ENCODE data around the gene MPP3.

The MPP3 gene

DNA sequence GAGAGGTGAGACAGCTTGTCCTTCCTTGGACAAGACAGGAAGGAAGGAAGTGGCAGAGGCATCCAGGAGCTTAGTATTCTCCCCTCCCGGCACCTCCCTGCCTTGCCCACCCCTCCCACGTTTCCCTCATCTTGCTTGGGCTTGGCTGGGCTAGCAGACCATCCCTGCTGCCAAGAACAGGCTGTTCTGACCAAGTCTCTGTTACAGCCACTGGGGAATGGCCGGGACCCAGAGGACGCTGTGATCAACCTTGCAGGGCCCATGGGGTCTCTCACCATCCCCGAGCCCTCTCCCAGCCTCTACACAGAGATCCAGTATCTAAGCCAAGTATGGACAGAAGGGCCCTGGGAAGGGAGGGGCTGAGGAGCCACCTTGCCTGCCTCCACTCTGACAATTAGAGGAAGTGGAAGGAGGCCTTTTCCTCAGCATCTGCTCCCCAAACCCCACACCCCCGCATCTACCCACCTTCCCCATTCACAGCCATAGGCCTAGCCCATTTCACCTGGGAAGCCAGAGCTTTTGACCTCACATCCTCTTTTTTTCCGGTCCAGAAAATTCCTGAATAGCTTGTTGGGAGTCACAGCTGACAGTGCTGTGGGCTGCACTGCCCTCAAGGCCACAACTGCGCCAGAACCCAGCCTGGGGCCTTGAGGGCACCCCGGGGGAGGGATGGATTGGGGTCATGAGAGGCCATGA, 28.1 kb upstream of the MPP3 start:
- DNase-seq, result no peak

DNA sequence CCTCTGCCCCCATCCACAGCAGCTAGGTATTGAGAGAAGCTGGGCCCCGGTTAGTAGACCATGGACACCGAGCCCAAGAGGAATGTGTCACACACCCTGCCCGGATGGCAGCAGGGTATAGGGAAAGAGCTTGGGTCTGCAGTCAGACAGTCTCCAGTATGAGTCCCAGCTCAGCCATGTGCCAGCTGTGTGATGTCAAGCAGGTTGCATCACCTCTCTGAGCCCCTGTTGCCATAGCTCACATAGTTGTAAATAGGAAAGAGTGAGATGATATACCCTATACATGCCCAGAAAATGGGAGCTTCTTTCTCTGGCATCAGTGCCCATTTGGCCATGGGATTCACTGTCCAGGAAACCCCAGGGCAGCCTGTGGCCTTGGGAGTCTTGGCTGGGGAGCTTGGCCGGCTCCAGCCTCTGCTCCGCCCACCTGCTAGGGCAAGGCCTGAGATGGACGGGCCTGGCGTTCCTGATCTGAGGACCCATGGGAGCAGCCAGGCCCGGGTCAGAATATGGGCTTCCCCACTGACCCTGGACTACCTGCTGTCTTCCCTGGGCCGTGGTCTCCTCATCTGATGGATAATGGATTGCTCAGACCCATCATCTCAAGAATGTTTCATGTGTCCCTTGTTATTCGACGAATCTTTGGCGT, 27.3 kb upstream of the MPP3 start:
- DNase-seq, result no peak

DNA sequence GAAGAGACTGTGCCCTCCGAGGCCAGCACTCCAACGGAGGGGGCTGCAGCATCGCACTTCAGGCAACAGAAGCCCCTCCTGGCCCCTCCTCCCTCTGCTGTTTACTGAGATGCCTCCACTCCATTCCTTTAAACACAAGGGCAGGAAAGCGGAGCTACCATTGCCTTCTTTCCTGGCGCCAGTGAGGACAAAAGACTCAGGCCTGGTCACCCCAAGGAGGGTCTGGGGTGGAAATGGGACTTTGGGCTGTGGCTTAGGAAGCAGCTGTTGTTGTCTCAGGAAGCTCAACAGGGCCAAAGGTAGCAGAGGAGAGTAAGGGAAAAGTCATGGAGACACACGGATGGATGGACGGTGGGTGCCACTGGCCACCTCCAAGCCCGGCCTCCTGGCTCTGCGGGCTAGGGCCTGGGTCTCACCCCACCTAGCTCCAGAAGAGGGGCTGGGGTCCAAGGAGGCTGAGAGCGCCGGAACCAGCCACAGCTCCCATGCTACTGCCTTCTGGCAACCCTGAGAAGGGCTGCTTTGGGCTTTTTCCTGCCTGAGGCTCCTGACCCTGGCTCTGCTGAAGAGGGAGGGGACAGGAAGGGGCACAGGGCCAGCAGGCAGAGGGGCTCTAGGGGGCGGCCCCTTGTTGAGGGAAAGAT, 25.1 kb upstream of the MPP3 start:
- DNase-seq, result no peak

DNA sequence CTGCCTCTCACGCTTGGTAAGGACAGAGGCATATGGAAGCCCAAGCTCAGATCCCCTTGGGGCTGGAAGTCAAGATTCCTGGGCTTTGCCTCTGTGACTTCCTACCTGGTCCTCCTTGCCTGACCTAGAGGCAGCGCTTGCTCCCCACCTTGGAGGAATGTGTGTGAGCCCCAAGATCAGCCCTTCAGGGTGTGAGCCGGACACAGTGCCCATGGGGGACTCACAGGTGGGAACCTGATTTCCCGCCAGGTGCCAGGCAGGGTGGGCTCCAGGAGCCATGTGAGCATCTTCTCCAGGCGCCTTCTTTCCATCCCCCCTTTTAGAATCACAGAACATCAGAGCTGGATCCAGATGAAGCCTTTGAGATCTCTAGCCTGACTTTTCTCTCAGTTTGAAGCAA, 24.2 kb upstream of the MPP3 start:
- DNase-seq, result no peak

DNA sequence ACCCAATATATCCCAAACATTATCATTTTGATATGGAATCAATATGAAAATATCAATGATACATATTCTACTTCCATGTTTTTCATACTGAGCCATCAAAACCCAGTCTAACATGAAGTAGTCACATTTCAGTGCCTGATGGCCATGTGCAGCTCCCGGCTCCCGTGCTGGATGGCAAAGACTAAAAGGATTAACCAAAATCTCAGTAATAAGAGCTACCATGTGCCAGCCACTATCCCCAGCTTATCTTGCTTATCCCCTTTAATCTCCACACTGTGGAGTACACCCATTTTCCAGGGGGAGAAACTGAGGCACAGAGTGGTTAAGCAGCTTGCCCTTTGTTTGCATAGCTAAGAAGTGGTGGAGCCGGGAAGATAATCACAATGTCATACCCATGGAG, 23.2 kb upstream of the MPP3 start:
- DNase-seq, result no peak

DNA sequence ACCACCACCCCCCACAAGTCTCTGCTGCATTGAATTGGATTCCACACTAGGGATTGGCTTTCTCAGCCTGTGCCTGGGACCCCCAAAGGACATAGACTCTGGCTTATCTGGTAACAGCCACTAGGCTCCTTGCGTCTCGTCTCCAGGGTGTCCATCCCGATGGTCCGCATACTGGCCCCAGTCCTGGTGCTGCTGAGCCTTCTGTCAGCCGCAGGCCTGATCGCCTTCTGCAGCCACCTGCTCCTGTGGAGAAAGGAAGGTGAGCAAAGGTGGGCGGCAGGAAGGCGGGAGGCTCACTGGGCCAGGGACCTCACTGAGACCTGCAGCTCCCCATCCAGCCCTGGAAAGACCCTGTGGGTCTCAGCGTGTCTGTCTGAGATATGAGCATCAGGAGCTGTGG, 22.1 kb upstream of the MPP3 start:
- no peak for DNase-seq

DNA sequence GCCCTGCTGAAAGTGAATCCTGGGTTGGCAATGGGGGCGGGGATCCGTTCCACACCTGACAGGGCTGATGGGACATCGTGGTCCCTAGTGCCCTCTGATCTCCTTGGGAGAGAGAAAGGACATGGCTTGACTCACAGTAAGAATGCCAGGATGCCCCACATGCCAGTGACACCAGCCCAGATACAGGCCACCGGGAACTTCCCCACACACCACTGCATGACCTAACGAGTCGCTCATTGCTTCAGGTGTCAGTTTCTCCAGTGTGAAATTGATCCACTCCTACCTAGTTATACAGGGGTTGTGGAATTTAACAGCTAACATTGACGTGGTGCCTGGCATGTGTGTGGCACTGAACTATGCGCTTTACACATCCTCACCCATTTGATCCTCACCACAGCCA, 21.6 kb upstream of the MPP3 start:
- no peak for DNase-seq

DNA sequence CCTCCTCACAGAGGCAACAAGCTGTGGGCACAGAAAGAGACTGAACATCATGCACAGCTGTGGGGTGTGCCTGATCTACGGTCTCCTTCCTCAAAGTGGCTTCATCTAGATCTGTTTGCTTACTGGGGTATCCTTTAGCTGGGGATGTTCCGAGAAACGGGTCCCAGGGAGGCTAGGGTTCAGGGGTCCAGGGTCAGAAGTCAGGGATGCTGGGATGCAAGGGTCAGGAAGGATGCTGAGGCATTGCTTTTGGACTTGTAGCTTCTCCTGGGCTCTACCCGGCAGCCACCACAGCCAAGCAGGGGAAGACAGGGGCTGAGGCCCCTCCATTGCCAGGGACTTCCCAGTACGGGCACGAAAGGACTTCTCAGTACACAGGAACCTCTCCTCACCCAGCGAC, 20.6 kb upstream of the MPP3 start:
- DNase-seq, result no peak

DNA sequence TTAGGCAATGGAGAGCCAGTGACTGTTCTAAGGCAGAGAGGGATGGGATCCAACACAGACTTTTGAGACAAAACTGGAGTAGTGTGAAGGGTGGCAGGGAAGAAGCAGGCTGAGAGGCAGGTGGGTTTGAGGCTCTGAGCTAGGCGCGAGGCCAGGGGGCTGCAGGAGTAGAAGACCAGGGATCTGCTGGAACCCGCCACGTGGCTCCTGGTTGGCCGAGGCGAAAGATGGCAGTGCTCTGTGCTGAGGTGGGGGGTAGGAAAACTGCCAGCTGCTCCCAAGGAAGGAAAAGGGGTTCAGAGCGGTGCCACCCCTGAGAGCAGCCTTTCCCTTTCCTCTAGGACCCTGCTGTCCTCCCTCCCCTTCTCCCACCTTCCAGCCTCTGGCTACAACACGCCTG, 19.6 kb upstream of the MPP3 start:
- no peak for DNase-seq

DNA sequence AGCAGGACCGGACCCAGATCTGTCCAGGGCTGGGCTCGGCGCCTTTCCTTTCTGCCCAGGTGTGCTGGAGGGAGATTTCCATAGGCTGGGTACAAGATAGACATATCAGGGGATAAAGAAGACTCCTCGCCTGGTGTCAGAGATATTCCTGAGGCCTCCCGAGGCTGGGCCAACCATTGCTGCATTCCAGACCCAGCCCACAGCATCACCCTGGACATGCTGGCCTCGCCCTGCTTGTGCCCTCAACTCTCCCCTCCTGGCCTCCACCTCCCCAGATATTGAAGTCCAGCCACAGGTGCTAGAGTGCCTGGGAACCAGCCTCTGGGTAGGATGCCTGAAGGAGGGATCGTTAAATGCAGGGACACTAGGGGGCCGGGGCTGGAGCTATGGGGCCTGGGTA, 16.2 kb upstream of the MPP3 start:
- DNase-seq, result no peak

DNA sequence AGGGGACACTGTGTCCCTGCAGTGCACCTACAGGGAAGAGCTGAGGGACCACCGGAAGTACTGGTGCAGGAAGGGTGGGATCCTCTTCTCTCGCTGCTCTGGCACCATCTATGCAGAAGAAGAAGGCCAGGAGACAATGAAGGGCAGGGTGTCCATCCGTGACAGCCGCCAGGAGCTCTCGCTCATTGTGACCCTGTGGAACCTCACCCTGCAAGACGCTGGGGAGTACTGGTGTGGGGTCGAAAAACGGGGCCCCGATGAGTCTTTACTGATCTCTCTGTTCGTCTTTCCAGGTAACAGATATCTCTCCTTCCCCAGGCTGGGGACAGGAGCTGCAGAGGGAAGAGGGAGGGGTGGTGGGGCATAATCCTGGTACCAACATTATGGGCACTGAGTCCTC, 15.7 kb upstream of the MPP3 start:
- no peak for DNase-seq

DNA sequence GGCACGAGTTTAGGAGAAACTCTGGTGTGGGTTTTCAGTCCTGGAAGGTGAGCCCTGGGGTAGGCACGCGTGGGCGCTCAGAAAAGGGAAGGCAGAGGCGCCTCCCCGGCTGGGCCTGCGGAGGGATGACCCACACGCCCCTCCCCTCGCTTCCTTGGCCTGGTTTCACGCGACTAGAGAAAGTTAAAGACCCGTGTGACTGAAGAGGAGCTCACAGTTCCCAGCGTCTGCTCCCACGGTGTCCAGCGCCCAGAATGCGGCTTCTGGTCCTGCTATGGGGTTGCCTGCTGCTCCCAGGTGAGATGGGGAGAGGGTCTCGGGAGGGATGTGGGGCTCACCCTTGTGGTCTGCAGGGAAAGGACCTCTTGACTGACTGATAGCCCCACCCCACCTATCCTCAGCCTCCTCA, 14.0 kb upstream of the MPP3 start, which contains the start of gene CD300LG:
CD300LG (plus strand) TSS at position 214 of the 409 bp plus-strand sequence; CDS start at position 255, 41 bp downstream.
- DNase-seq, result peak; percentile 17

DNA sequence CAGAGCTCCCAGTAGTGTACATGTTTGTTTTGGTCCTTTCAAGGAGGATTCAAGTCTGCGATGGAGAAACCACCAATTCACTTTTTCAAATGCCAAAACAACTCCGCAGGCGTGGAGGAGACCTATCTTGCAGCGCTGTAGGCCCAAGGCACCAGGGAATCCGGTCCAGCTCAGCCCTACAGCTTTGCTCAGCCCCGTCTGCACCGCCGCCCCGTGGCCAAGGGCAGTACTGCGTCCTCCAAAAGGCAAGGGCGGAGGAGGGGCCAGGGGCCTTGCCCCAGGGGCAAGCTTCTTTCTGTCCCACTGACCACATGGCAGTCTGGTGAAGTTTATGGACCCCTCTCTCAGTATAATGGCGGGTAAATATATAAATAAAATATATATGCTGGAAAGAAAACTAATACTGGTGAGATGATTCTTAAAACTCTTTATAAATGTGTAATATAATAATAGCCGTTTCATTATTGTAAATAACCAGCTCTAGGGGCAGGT, 13.3 kb upstream of the MPP3 start:
- DNase-seq, result peak; percentile 82

DNA sequence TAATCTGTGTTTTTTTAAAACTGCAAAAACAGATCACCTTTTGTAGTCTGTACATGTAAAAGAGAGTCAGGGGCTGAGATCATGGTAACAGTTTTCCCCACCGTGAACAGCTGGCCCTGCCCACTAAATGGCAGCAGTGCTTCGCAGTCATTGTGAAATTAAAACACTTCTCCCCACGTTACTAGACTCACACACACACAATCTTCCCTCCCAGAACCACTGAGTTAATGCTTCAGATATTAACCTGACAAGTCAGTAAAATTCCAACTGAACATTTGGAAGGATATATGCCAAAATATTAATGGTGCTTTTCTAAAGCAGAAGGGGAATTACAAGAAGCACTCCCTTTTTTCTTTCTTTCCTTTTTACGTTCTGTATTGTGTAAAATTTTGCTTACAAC, 12.8 kb upstream of the MPP3 start:
- DNase-seq, result no peak

DNA sequence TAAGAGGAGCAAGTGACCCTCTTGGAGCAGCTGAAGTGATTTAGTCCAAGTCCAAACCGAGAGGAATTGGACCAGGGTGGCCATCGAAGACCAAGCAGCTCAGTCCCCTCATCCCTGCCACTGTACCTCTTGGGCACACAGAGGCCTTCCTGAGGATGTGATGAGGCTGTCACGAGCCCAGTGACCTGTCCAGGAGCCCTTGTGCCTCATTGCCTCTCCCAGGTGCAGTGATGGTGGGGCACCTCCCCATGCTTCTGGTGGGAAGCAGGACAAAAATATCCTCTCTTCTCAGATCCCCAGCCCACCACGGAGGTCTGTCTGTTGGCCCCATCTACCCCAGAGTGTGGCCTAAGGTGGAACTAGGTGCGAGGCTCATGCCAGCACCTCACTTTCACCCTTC, 11.3 kb upstream of the MPP3 start:
- DNase-seq, result no peak

DNA sequence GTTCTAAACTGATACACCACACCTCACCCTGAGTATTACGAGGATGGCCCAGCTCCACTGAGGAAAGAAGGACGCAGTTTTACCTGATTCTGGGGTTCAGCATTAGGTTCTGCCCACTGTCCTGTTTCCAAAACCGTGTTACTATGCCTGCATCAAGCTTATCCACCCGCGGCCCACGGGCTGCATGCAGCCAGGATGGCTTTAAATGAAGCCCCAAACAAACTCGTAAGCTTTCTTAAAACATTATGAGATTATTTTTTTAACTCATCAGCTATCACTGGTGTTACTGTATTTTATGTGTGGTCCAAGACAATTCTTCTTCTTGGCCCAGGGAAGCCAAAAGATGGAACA, 10.0 kb upstream of the MPP3 start:
- no peak for DNase-seq

DNA sequence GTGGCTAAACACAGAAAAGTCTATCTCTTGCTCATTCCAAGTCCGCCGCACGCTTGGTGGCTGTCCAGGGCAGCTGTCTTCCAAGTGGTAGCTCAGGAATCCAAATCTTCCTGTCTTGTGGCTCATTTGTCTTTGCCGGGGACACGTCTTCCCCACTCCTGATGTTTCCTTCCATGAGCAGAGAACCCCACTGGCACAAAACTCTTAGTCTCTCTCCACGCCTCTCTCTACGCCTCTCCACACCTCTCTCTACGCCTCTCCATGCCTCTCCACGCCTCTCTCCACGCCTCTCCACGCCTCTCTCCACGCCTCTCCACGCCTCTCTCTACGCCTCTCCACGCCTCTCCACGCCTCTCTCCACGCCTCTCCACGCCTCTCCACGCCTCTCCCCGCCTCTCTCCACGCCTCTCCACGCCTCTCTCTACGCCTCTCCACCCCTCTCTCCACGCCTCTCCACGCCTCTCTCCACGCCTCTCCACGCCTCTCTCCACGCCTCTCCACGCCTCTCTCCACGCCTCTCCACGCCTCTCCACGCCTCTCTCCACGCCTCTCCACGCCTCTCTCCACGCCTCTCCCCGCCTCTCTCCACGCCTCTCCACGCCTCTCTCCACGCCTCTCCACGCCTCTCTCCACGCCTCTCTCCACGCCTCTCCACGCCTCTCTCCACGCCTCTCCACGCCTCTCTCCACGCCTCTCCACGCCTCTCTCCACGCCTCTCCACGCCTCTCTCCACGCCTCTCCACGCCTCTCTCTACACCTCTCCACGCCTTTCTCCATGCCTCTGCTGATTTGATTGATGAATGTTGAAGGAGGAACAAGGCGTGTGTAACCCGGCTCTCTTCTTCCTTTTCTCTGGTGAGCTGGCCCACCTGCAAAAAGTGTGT, 9.4 kb upstream of the MPP3 start:
- DNase-seq, result peak; percentile 17

DNA sequence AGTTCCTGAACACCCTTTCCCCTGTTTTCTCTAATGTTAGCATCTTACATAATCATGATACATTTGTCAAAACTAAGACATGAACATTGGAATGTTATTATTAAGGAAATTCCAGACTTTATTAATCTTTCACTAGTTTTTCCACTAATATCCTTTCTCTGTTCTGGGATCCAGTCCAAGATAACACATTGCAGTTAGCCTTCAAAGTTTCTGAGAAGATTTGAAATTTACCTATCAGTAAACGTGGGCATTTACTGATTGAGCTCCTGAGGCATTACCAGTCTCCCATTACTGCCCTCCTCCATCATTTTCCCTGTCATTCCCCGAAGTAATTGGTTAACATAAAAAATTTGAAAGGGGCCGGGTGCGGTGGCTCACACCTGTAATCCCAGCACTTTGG, 8.3 kb upstream of the MPP3 start:
- no peak for DNase-seq

DNA sequence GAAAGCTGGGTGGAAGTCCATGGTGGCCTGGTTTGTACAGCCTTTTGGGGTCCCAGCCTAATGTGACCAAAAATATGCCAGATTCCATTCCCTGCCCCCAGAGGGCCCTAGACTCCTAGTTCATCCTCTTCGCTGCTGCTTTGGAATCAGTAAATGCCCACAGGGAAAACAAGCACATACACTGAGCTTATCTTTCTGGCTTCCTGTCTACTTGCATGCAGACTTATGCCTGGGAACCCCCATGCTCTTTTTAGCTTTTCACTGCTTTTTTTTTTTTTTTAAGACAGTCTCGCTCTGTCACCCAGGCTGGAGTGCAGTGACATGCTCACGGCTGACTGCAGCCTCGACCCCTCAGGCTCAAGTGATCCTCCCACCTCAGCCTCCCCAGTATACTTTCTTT, 7.9 kb upstream of the MPP3 start:
- peak; percentile 50 for DNase-seq

DNA sequence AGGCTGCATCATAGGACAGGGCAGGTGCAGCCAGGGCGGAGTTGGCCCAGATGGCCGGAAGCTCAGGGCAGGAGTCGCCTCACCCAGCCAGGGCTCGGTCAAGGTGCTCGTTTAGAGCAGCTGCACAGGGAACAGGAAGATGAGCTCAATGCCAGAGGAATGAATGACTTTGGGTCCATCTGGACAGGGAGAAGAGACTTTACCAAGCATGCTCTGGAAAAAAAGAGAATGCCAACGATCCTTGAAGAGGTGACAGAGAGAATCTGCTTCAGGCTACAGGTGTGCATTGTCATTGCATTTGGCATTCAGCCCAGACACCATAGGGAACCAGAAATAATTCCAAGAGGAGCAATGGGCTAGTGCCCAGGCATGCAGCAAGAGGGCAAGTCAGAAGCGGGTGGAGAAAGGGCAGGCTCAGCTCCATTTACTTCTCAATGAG, 6.7 kb upstream of the MPP3 start:
- no peak for DNase-seq

DNA sequence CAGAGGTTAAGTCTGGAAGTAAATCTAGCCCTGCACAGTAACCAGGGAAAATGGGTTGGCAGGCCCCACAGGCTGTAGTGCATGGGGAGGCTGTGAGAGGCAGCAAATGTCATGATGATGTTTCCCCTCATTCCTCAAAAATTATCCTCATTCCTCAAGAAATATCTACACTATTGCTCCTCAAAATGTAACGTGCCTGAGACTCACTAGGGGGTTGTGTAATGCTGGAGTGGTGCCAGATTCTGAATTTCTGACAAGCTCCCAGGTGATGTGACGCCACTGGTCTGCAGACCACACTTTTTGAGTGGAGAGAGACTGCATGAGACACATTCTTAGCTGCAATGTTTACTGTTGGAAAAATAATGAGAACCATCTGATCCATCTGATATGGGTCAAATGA, 1.2 kb upstream of the MPP3 start:
- DNase-seq, result peak; percentile 13

DNA sequence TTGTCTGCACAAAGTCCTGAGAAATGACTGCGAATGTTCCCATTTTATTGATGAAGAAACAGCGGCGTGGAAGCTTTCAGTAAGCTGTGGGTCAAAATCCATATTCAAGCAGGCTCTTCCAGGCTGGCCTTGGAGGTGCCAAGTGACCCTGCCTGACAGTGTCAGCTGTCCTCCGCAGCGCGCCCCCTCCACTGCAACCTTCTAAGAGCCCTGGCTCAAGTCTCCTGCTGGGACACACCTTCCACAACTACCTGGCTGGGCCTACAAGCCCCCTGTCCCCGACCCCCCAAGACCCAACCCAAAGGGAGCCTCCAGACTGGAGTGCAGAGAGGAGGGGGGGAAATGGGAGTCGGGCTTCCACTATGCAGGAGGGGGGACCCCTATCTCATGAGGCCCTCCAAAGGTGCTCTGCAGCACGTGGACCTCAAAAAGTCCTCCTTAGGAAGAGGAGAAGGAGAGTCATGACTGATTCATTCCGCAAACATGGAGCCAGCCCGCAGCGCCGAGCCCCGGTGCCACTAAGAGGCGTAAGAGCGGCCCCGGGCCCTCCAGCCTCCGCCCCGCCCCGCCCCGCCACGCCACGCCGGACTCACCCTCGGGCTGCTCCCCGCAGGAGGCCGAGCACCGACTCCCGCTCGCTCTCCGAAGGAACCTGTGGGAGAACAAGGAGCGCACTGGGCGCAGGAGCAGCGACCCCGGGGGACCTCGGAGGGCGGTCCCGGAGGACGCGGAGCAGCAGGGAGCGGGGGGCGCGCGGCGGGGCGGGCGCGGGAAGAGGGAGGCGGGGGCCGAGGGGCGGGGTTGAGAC, 574 bp downstream of the MPP3 start:
- peak; percentile 23 for DNase-seq

Data from hematopoietic multipotent progenitor cell treated with erythropoietin and hydrocortisone succinate and interleukin-3 and kit ligand, for 4 days (in vitro differentiated cells).